GM10266 (cell line): ENCODE results near the gene XYLB.

Experiments used
- DNase-seq: peaks from one replicate; pipeline ENCODE4 v3.0.0; 2012; ENCODE audit errors: extremely low spot score
- TF ChIP-seq, protein P1 (sequence below): IDR thresholded peaks from 2 replicates; pipeline ENCODE4 v1.5.1; 2012; ENCODE audit warnings: mild to moderate bottlenecking, low read depth; ENCODE audit not compliant: control insufficient read depth, insufficient read depth; ENCODE audit errors: missing control alignments

XYLB gene

GRCh38 chr3:38327335-38328009 lies 19.1 kb upstream of the XYLB start:
- DNase-seq, result no peak
- TF ChIP-seq, protein P1, sequence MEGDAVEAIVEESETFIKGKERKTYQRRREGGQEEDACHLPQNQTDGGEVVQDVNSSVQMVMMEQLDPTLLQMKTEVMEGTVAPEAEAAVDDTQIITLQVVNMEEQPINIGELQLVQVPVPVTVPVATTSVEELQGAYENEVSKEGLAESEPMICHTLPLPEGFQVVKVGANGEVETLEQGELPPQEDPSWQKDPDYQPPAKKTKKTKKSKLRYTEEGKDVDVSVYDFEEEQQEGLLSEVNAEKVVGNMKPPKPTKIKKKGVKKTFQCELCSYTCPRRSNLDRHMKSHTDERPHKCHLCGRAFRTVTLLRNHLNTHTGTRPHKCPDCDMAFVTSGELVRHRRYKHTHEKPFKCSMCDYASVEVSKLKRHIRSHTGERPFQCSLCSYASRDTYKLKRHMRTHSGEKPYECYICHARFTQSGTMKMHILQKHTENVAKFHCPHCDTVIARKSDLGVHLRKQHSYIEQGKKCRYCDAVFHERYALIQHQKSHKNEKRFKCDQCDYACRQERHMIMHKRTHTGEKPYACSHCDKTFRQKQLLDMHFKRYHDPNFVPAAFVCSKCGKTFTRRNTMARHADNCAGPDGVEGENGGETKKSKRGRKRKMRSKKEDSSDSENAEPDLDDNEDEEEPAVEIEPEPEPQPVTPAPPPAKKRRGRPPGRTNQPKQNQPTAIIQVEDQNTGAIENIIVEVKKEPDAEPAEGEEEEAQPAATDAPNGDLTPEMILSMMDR, result no peak

DNA sequence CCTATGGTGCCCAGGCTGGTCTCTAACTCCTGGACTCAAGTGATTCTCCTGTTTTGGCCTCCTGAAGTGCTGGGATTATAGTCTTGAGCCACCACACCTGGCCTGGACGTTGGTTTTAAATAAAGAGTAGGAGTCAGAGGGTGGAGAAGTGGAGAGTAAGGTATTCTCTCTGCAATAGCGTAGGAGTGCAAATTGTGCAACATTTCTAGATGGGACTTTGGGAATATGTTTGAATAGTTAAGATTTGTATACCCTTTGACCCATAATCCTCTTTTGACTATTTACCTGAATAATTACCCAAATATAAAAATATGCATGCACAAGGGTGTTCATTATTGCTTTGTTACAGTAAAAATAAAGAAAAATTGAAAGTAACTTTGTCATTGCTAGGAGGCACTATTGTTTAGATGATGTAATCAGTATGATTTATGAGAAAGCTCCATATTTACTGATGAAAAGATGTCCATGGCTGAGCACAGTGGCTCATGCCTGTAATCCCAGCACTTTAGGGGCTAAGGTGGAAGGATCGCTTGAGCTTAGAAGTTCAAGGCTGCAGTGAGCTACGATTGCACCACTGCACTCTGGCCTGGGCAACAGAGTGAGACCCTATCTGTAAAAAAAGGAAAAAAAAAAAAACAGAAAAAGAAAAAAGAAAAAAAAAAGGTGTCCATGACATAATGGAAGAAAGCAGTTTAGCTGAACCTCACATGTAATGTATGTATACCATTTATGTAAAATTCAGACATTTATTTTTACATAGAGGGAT lies 15.1 kb upstream of the XYLB start:
- TF ChIP-seq, protein P1, result no peak
- DNase-seq, result no peak

GRCh38 chr3:38332201-38332600 lies 14.4 kb upstream of the XYLB start:
- DNase-seq, result no peak
- TF ChIP-seq, protein P1, result no peak

- no peak for DNase-seq
Measured at GRCh38 chr3:38334142-38335055, 12.2 kb upstream of the XYLB start.

GRCh38 chr3:38335263-38335662 lies 11.3 kb upstream of the XYLB start:
- DNase-seq, result no peak
- TF ChIP-seq, protein P1, result no peak

More at GRCh38 chr3:38334142-38335055, 12.2 kb upstream of the XYLB start:
- TF ChIP-seq, protein P1, result no peak

- TF ChIP-seq, protein P1, result no peak
- no peak for DNase-seq
Measured at GRCh38 chr3:38337703-38338102, 8.9 kb upstream of the XYLB start.
